A549 (cell line): Measurements from ENCODE around the gene RAB23. TPM values are rescaled to one million over a fixed set of nuclear protein-coding genes. Genes with fewer than 3 reads are reported as not detected.
A peak's percentile ranks its signal among the peaks of the same experiment; 100 is the strongest.

Experiments used
- ATAC-seq, 2 experiments: fragments of 200-7000 bp in 1 of 2; fragments of >200 bp in 1 of 2; cut with Nextera tagmentation in 1 of 2; cut with Tn5 transposase in 1 of 2; 3 replicates each; pipeline versions ENCODE4 v1.8.0 to v1.9.1; 2018 to 2020; ENCODE audit warnings: mild to moderate bottlenecking in 1 of 2, moderate library complexity in 1 of 2
- CTCF ChIA-PET: fragments of 300-600 bp; sonication (Branson Sonifier 250); formaldehyde crosslinking; extraction: SDS; loops from one replicate; lab custom pipeline; 2021; ENCODE audit warnings: antibody characterized with exemption, inconsistent platforms; lab: Yijun Ruan, JAX
- POLR2A ChIA-PET: fragments of 350-600 bp; formaldehyde crosslinking; extraction: SDS; loops from one replicate; lab custom pipeline; 2021; ENCODE audit warnings: antibody characterized with exemption, inconsistent platforms; lab: Yijun Ruan, JAX
- DNase-seq, 2 experiments: peaks; one replicate each; pipeline versions ENCODE4 v3.0.0 to v3.0.0-alpha.2; 2011 to 2016; ENCODE audit warnings: low read depth in 1 of 2, low spot score in 1 of 2
- FAIRE-seq: peaks from 2 replicates; lab custom pipeline; 2011; peaks lifted over from hg19 to GRCh38; lab: Jason Lieb, UNC
- H3K27ac ChIP-seq, 2 experiments: fragments of >200 bp; sonication (Bioruptor Twin); formaldehyde crosslinking; 3 replicates each; pipeline ENCODE4 v1.5.1; 2016 to 2017
- H3K4me1 ChIP-seq: fragments of >200 bp; sonication (Bioruptor Twin); formaldehyde crosslinking; 3 replicates; pipeline ENCODE4 v1.6.1; 2016
- H3K4me2 ChIP-seq: fragments of >200 bp; sonication (Bioruptor Twin); formaldehyde crosslinking; 3 replicates; pipeline ENCODE4 v1.6.1; 2016
- H3K4me3 ChIP-seq: fragments of >200 bp; sonication (Bioruptor Twin); formaldehyde crosslinking; 3 replicates; pipeline ENCODE4 v1.5.1; 2016
- H3K9me3 ChIP-seq: fragments of >200 bp; sonication (Bioruptor Twin); formaldehyde crosslinking; 3 replicates; pipeline ENCODE4 v1.6.1; 2016
- CBX8 ChIP-seq: fragments of 200-600 bp; sonication (generic); IDR thresholded peaks from 2 replicates; pipeline ENCODE4 v1.6.1; 2016
- CHD2 ChIP-seq: fragments of 150-350 bp; IDR thresholded peaks from 2 replicates; pipeline ENCODE4 v1.6.1; 2014; ENCODE audit warnings: low read length; ENCODE audit not compliant: partially characterized antibody
- CHD4 ChIP-seq: fragments of 200-600 bp; sonication (generic); IDR thresholded peaks from 2 replicates; pipeline ENCODE4 v1.6.1; 2016; ENCODE audit warnings: antibody characterized with exemption, mild to moderate bottlenecking, borderline replicate concordance
- EHMT2 ChIP-seq: fragments of 200-600 bp; sonication (generic); IDR thresholded peaks from 2 replicates; pipeline ENCODE4 v1.6.1; 2016; ENCODE audit warnings: antibody characterized with exemption, low read depth, mild to moderate bottlenecking, moderate library complexity
- HOXB13 ChIP-seq: fragments of 250-450 bp; sonication (Bioruptor Pico); IDR thresholded peaks from 2 replicates; pipeline ENCODE4 v1.5.0; 2020; ENCODE audit warnings: low read depth, mild to moderate bottlenecking, moderate library complexity
- JUN ChIP-seq, 2 experiments: fragments of >200 bp; sonication (Bioruptor Twin); formaldehyde crosslinking; IDR thresholded peaks; 2 replicates in 1 of 2; 3 replicates in 1 of 2; pipeline ENCODE4 v1.6.1; 2016 to 2017
- KDM1A ChIP-seq: fragments of 200-600 bp; sonication (generic); IDR thresholded peaks from 2 replicates; pipeline ENCODE4 v1.6.1; 2016; ENCODE audit warnings: low read depth, mild to moderate bottlenecking
- KDM5A ChIP-seq: fragments of 200-600 bp; sonication (generic); IDR thresholded peaks from 2 replicates; pipeline ENCODE4 v1.6.1; 2016; ENCODE audit warnings: antibody characterized with exemption, mild to moderate bottlenecking
- MAFK ChIP-seq: fragments of 450-650 bp; IDR thresholded peaks from 2 replicates; pipeline ENCODE4 v1.6.1; 2014; ENCODE audit not compliant: partially characterized antibody
- MAZ ChIP-seq: fragments of 150-350 bp; IDR thresholded peaks from 2 replicates; pipeline ENCODE4 v1.6.1; 2014; ENCODE audit warnings: antibody characterized with exemption, low read depth, low read length, borderline replicate concordance
- NFE2L2 ChIP-seq: fragments of 150-350 bp; conservative IDR thresholded peaks from 2 replicates; pipeline ENCODE4 v1.6.1; 2014; ENCODE audit warnings: low read length
- PHF8 ChIP-seq: fragments of 200-600 bp; sonication (generic); IDR thresholded peaks from 2 replicates; pipeline ENCODE4 v1.6.1; 2016; ENCODE audit warnings: low read depth, mild to moderate bottlenecking, antibody characterized with exemption, moderate library complexity, borderline replicate concordance
- POLR2A ChIP-seq: IDR thresholded peaks from 2 replicates; pipeline ENCODE4 v1.6.1; 2012; ENCODE audit warnings: mild to moderate bottlenecking, low read length
- RAD21 ChIP-seq, 2 experiments: fragments of >200 bp in 1 of 2; sonication (Bioruptor Twin) in 1 of 2; formaldehyde crosslinking in 1 of 2; IDR thresholded peaks in 1 of 2; conservative IDR thresholded peaks in 1 of 2; 2 replicates in 1 of 2; 3 replicates in 1 of 2; pipeline ENCODE4 v1.6.1; 2012 to 2018; ENCODE audit warnings: inconsistent platforms in 1 of 2
- RARB ChIP-seq: fragments of 250-450 bp; sonication (Bioruptor Pico); IDR thresholded peaks from 2 replicates; pipeline ENCODE4 v1.8.0; 2021; ENCODE audit warnings: mild to moderate bottlenecking, moderate library complexity
- RCOR1 ChIP-seq: fragments of 150-350 bp; IDR thresholded peaks from 2 replicates; pipeline ENCODE4 v1.6.1; 2014; ENCODE audit warnings: antibody characterized with exemption, low read length, low read depth
- SREBF2 ChIP-seq: fragments of 450-650 bp; IDR thresholded peaks from 2 replicates; pipeline ENCODE4 v1.6.1; 2014; ENCODE audit warnings: mild to moderate bottlenecking, moderate library complexity
- ZC3H11A ChIP-seq: fragments of 450-650 bp; IDR thresholded peaks from 2 replicates; pipeline ENCODE4 v1.6.1; 2014; ENCODE audit warnings: antibody characterized with exemption, mild to moderate bottlenecking
- ZFP36 ChIP-seq: fragments of 450-650 bp; IDR thresholded peaks from 2 replicates; pipeline ENCODE4 v1.6.1; 2014; ENCODE audit warnings: borderline replicate concordance; ENCODE audit not compliant: partially characterized antibody
- ZSCAN20 ChIP-seq: fragments of 250-450 bp; sonication (Bioruptor Pico); IDR thresholded peaks from 2 replicates; pipeline ENCODE4 v1.8.0; 2022; ENCODE audit warnings: mild to moderate bottlenecking, moderate library complexity
- WGBS: methylation state at CpG from one replicate; pipeline ENCODE4 v1.1.6; 2017; ENCODE audit errors: missing lambda C conversion rate; 5-methylcytosine and 5-hydroxymethylcytosine counted together
- polyA plus RNA-seq, 4 experiments: library from polyadenylated mRNA; depleted of rRNA in 3 of 4; stranded (reverse); fragments of >200 nt; fragmentation: RNase III in 1 of 4; extraction: RNeasy Plus Mini Kit Qiagen cat#74134 plus additional on column Dnase treatment in 1 of 4; gene quantifications; 2 replicates in 3 of 4; 3 replicates in 1 of 4; pipeline ENCODE4 v1.2.3, GENCODE V29; 2011 to 2017
- TF ChIP-seq, protein P1 (sequence below): fragments of >200 bp; sonication (Bioruptor Twin); formaldehyde crosslinking; IDR thresholded peaks from 3 replicates; pipeline ENCODE4 v1.5.1; 2016
- TF ChIP-seq, protein P2 (sequence below): fragments of >200 bp; sonication (Bioruptor Twin); formaldehyde crosslinking; IDR thresholded peaks from 2 replicates; pipeline ENCODE4 v1.6.1; 2016
- TF ChIP-seq, protein P3 (sequence below): IDR thresholded peaks from 2 replicates; pipeline ENCODE4 v1.6.1; 2012
- TF ChIP-seq, protein P4 (sequence below): IDR thresholded peaks from 2 replicates; pipeline ENCODE4 v1.6.1; 2012
- TF ChIP-seq, protein P5 (sequence below): IDR thresholded peaks from 2 replicates; pipeline ENCODE4 v1.6.1; 2012; ENCODE audit warnings: low read depth, borderline replicate concordance
- TF ChIP-seq, protein P6 (sequence below): fragments of >200 bp; sonication (Bioruptor Twin); formaldehyde crosslinking; IDR thresholded peaks from 3 replicates; pipeline ENCODE4 v1.6.1; 2016
- TF ChIP-seq, protein P7 (sequence below): fragments of 200-600 bp; sonication (generic); IDR thresholded peaks from 2 replicates; pipeline ENCODE4 v1.6.1; 2016; ENCODE audit warnings: antibody characterized with exemption, mild to moderate bottlenecking, moderate library complexity

Gene RAB23
- polyA plus RNA-seq, 2 of the 4 experiments (the other 2 are of a cell fraction), result 8.6 to 21.5 TPM

DNA sequence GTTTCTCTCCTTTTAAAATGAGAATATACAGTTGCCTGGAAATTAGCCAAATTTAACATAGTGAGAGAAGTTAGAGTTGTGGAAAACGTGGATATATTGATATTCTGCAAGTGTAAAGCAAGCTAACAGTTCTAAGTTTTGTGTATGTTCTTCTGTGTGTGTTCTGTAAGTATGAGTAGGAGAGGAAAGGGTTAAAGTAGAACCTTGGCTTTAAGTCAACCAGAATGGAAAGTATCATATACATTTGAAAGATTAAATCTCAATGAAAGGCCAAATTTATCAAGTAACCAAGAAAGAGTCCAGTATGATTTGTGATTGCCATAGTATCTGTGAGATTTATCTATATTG is 80.0 kb downstream of the RAB23 start:
- ATAC-seq (no peak), DNase-seq (no peak), FAIRE-seq (no peak)
- ChIA-PET CTCF (interaction anchor here (1.2 kb wide), 1 partner anchor 80 kb away, joined by 3 read pairs; the partner anchor contains the start of gene RAB23), POLR2A (no interaction called here)
- Histone ChIP-seq H3K4me2 (peak overlapping the region; percentile 38; the same call in 1 of the 3 replicates), H3K27ac (no peak overlapping the region), H3K9me3 (no peaks in the 10 kb centered on the region), H3K4me1 (peaks cover 15% of the 10 kb centered on the region; the same call in 2 of the 3 replicates), H3K4me3 (no peak overlapping the region)
- WGBS, result 68% methylated on average over 1 of the region's 1 CpG
- TF ChIP-seq, protein P1, sequence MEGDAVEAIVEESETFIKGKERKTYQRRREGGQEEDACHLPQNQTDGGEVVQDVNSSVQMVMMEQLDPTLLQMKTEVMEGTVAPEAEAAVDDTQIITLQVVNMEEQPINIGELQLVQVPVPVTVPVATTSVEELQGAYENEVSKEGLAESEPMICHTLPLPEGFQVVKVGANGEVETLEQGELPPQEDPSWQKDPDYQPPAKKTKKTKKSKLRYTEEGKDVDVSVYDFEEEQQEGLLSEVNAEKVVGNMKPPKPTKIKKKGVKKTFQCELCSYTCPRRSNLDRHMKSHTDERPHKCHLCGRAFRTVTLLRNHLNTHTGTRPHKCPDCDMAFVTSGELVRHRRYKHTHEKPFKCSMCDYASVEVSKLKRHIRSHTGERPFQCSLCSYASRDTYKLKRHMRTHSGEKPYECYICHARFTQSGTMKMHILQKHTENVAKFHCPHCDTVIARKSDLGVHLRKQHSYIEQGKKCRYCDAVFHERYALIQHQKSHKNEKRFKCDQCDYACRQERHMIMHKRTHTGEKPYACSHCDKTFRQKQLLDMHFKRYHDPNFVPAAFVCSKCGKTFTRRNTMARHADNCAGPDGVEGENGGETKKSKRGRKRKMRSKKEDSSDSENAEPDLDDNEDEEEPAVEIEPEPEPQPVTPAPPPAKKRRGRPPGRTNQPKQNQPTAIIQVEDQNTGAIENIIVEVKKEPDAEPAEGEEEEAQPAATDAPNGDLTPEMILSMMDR, result no peak
- TF ChIP-seq, protein P2, sequence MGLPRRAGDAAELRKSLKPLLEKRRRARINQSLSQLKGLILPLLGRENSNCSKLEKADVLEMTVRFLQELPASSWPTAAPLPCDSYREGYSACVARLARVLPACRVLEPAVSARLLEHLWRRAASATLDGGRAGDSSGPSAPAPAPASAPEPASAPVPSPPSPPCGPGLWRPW, result no peak
- no peak for TF ChIP-seq MAZ
- no peak for TF ChIP-seq KDM1A
- TF ChIP-seq, protein P3, sequence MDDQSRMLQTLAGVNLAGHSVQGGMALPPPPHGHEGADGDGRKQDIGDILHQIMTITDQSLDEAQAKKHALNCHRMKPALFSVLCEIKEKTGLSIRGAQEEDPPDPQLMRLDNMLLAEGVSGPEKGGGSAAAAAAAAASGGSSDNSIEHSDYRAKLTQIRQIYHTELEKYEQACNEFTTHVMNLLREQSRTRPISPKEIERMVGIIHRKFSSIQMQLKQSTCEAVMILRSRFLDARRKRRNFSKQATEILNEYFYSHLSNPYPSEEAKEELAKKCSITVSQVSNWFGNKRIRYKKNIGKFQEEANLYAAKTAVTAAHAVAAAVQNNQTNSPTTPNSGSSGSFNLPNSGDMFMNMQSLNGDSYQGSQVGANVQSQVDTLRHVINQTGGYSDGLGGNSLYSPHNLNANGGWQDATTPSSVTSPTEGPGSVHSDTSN, result no peak
- no peak for TF ChIP-seq KDM5A
- TF ChIP-seq SREBF2, result no peak
- no peak for TF ChIP-seq HOXB13 (CRISPR knock-in tag)
- no peak for TF ChIP-seq NFE2L2
- TF ChIP-seq EHMT2, result no peak
- TF ChIP-seq, protein P4, sequence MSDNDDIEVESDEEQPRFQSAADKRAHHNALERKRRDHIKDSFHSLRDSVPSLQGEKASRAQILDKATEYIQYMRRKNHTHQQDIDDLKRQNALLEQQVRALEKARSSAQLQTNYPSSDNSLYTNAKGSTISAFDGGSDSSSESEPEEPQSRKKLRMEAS, result no peak
- TF ChIP-seq, protein P5, sequence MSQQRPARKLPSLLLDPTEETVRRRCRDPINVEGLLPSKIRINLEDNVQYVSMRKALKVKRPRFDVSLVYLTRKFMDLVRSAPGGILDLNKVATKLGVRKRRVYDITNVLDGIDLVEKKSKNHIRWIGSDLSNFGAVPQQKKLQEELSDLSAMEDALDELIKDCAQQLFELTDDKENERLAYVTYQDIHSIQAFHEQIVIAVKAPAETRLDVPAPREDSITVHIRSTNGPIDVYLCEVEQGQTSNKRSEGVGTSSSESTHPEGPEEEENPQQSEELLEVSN, result no peak
- no peak for TF ChIP-seq MAFK
- no peak for TF ChIP-seq POLR2A
- TF ChIP-seq CBX8, result no peak
- no peak for TF ChIP-seq CHD4
- TF ChIP-seq ZSCAN20 (CRISPR knock-in tag), result no peak

DNA sequence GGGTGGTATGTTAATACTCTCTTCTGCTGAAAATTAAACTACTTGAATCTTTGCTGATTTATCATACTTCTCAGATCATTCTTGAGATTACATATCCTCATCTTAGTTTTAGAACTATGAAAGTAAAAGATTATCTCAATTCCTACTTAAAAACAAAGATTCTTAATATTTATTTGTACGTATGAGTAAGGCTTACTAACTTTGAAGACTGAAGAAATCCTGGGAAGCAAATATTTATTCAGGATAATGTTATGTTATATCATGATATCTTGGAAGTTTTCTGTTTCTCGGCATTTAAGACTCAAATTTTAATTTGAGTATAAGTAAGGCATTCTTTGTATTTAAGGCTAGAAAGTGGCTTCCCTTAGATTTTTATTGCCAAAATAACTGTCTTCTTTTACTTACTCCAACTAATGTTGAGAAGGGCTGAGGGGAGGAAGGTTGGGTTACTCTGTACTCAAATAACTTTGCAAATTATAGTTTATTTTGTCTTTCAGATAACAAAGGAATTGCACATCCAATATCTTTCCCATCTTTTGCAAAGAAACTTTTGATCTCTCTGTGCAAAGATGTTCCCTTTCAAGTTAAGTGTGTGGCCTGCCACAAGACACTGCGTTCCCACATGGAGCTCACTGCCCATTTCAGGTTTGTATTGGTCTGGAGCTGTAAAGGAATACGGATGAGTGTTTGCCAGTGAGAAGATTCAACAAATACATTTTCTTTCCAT is 80.5 kb downstream of the RAB23 start:
- no peaks in the 10 kb centered on the region for H3K9me3 ChIP-seq
- WGBS, result 47% methylated on average over 4 of the region's 4 CpGs
- H3K4me1 ChIP-seq, result peaks cover 15% of the 10 kb centered on the region; the same call in 2 of the 3 replicates
- H3K27ac ChIP-seq, result no peak overlapping the region
- ChIA-PET POLR2A (no interaction called here), CTCF (no interaction called here)
- peak overlapping the region; percentile 38; the same call in 2 of the 3 replicates for H3K4me2 ChIP-seq
- FAIRE-seq (no peak), ATAC-seq (no peak), DNase-seq (no peak)
- TF ChIP-seq ZFP36 (no peak), ZSCAN20 (CRISPR knock-in tag) (no peak), RARB (CRISPR knock-in tag) (no peak), RAD21 (conservative IDR thresholded peaks at IDR 0.05 in 1 of 2, IDR thresholded peaks at IDR 0.05 in 1 of 2) (no peak), CHD2 (no peak), KDM1A (no peak), KDM5A (no peak), JUN (IDR thresholded peaks at IDR 0.05) (no peak), PHF8 (no peak), ZC3H11A (no peak), RCOR1 (no peak)
- TF ChIP-seq, protein P6, sequence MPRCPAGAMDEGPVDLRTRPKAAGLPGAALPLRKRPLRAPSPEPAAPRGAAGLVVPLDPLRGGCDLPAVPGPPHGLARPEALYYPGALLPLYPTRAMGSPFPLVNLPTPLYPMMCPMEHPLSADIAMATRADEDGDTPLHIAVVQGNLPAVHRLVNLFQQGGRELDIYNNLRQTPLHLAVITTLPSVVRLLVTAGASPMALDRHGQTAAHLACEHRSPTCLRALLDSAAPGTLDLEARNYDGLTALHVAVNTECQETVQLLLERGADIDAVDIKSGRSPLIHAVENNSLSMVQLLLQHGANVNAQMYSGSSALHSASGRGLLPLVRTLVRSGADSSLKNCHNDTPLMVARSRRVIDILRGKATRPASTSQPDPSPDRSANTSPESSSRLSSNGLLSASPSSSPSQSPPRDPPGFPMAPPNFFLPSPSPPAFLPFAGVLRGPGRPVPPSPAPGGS, result no peak
- TF ChIP-seq, protein P7, sequence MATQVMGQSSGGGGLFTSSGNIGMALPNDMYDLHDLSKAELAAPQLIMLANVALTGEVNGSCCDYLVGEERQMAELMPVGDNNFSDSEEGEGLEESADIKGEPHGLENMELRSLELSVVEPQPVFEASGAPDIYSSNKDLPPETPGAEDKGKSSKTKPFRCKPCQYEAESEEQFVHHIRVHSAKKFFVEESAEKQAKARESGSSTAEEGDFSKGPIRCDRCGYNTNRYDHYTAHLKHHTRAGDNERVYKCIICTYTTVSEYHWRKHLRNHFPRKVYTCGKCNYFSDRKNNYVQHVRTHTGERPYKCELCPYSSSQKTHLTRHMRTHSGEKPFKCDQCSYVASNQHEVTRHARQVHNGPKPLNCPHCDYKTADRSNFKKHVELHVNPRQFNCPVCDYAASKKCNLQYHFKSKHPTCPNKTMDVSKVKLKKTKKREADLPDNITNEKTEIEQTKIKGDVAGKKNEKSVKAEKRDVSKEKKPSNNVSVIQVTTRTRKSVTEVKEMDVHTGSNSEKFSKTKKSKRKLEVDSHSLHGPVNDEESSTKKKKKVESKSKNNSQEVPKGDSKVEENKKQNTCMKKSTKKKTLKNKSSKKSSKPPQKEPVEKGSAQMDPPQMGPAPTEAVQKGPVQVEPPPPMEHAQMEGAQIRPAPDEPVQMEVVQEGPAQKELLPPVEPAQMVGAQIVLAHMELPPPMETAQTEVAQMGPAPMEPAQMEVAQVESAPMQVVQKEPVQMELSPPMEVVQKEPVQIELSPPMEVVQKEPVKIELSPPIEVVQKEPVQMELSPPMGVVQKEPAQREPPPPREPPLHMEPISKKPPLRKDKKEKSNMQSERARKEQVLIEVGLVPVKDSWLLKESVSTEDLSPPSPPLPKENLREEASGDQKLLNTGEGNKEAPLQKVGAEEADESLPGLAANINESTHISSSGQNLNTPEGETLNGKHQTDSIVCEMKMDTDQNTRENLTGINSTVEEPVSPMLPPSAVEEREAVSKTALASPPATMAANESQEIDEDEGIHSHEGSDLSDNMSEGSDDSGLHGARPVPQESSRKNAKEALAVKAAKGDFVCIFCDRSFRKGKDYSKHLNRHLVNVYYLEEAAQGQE, result no peak
- no peak overlapping the region for H3K4me3 ChIP-seq
